Measurements from ENCODE around the gene TLR2. TPM values are rescaled to one million over a fixed set of nuclear protein-coding genes. Genes with fewer than 3 reads are reported as not detected.

The TLR2 gene, protein sequence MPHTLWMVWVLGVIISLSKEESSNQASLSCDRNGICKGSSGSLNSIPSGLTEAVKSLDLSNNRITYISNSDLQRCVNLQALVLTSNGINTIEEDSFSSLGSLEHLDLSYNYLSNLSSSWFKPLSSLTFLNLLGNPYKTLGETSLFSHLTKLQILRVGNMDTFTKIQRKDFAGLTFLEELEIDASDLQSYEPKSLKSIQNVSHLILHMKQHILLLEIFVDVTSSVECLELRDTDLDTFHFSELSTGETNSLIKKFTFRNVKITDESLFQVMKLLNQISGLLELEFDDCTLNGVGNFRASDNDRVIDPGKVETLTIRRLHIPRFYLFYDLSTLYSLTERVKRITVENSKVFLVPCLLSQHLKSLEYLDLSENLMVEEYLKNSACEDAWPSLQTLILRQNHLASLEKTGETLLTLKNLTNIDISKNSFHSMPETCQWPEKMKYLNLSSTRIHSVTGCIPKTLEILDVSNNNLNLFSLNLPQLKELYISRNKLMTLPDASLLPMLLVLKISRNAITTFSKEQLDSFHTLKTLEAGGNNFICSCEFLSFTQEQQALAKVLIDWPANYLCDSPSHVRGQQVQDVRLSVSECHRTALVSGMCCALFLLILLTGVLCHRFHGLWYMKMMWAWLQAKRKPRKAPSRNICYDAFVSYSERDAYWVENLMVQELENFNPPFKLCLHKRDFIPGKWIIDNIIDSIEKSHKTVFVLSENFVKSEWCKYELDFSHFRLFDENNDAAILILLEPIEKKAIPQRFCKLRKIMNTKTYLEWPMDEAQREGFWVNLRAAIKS
- total RNA-seq (2014; rRNA removed; shearing (Covaris generic)), result 1.2 and 2.1 TPM in 2 replicates
- 0.37 and 0.63 TPM in 2 replicates for polyA plus RNA-seq (2016; fragmentation: Nextera tagmentation; extraction: Ambion mirVana)
- long read RNA-seq, result 0 reads

DNA sequence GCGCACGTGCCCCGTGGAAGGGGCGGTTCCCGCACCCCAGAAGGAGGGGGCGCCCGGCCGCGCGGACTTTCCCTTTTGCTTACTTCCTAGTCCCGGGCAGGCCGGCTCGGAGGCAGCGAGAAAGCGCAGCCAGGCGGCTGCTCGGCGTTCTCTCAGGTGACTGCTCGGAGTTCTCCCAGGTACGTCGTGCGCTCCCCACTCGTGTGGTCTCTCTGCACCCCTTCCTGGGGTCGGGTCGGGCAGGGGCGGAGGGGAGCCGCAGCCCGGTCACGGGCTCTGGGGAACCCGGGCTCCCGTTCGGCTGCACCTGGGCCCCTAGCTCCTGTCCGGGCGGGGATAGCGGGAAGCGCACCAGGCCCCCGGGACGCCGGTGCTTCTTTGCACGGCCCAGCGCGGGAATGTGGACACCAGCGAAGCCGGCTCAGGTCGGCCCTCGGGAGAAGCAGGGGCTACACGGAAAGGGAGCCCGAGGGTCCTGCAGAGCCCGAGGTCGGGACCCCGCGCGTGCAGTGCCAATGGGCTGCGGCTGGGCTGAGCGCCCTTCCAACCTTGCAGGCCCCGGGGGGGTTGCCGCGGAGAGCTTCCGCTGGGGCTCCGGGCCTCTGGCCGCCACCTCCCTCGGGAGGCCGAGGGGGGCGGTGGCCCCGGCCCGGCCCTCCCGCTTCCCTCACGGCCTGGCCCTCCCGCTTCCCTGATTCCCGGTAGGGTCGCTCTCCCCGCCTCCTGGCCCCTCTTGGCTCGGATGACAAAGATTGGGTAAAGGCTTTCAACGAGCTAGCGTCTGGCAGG, at the start of gene TLR2:
Gene TLR2 (plus strand): TSS at position 99 of the 789 bp plus-strand sequence. CDS start 18,628 bp downstream, outside the sequence.
- H3K4me3 Mint-ChIP-seq, result peak within 1 kb of the TSS; percentile 78
- Histone ChIP-seq H2AFZ (peak within 1 kb of the TSS; percentile 98), H3F3A (replicated peaks; ENCODE audit: low read depth) (no peaks in the 10 kb centered on the region), H3K79me2 (replicated peaks; ENCODE audit: insufficient read depth) (no peaks in the 10 kb centered on the region), H3K27ac (ENCODE audit: low read depth) (no peak within 1 kb of the TSS), H3K27me3 (ENCODE audit: insufficient read depth) (peaks cover 55% of the 10 kb centered on the region), H3K4me1 (ENCODE audit: insufficient read depth) (peaks cover 4% of the 10 kb centered on the region), H3K36me3 (ENCODE audit: insufficient read depth) (no peaks in the 10 kb centered on the region), H3K9me2 (ENCODE audit: insufficient read depth) (no peaks in the 10 kb centered on the region), H4K20me1 (replicated peaks; ENCODE audit: insufficient read depth) (no peaks in the 10 kb centered on the region), H3K4me3 (peak within 1 kb of the TSS; percentile 79), H3K4me2 (peak within 1 kb of the TSS; percentile 78)
- peaks cover 20% of the 10 kb centered on the region for H3K36me3 Mint-ChIP-seq (ENCODE audit: low read depth)
- H3K27me3 Mint-ChIP-seq (ENCODE audit: insufficient read depth, low read depth, poor library complexity), result peaks cover 37% of the 10 kb centered on the region
- ATAC-seq (peak; percentile 87), DNase-seq (ENCODE audit: low spot score) (peak; percentile 80)
- no peak for TF ChIP-seq POLR2AphosphoS5 (IDR thresholded peaks at IDR 0.05; ENCODE audit: low read depth)
- TF ChIP-seq EZH2 (IDR thresholded peaks at IDR 0.05; ENCODE audit: low read depth, unreplicated experiment), result peak; percentile 55
- H3K4me1 Mint-ChIP-seq, result peaks cover 9% of the 10 kb centered on the region
- H3K27ac Mint-ChIP-seq, result no peak within 1 kb of the TSS
- peaks cover 43% of the 10 kb centered on the region for H3K9me3 Mint-ChIP-seq

DNA sequence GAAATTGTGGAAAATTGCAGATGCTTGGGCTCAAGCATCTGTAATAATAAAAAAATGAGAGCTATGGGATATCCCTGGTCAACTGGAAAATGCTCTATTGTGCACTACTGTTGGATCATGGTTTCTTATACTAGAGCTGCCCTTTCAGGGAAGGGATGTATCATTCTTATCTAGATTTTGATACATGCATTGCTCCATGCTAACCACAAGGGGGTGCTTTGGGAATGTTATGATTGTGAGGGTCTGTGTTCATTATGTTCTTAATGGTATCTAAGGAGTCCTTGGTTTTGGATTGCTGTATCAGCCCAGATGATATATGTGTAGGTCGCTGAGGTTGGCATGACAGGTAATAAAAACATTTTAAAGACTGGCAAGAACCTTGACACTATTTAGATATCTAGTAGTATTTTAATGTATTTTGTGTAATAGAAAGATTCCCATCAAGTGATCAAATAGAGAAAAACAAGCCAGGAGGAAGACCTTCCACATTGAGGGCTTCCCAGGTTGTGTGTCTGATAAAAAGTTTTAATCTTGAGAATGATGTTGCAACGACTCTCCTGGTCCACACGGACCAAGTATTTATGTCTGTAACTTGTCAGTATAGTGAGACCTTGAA, 49.2 kb upstream of the TLR2 start:
- ATAC-seq (peak; percentile 72), DNase-seq (ENCODE audit: low spot score) (peak; percentile 69)
- peaks cover 47% of the 10 kb centered on the region for H3K36me3 Mint-ChIP-seq (ENCODE audit: low read depth)

More for the DNA sequence above, 49.2 kb upstream of the TLR2 start:
- Mint-ChIP-seq H3K27me3 (ENCODE audit: insufficient read depth, low read depth, poor library complexity) (peaks cover 7% of the 10 kb centered on the region), H3K4me3 (no peak overlapping the region), H3K27ac (no peak overlapping the region), H3K9me3 (no peaks in the 10 kb centered on the region; the same call in 2 of the 3 replicates), H3K4me1 (peaks cover 2% of the 10 kb centered on the region)
- H3K4me2 ChIP-seq, result no peak overlapping the region
- H3K36me3 ChIP-seq (ENCODE audit: insufficient read depth), result peaks cover 20% of the 10 kb centered on the region; the same call in 1 of the 2 replicates
- H3K4me1 ChIP-seq (ENCODE audit: insufficient read depth), result no peaks in the 10 kb centered on the region
- H3K79me2 ChIP-seq (replicated peaks; ENCODE audit: insufficient read depth), result no peaks in the 10 kb centered on the region
- H3K27ac ChIP-seq (ENCODE audit: low read depth), result no peak overlapping the region
- no peaks in the 10 kb centered on the region for H3K27me3 ChIP-seq (ENCODE audit: insufficient read depth)
- 0 out of 2 replicates have a peak, but pooled peaks cover 2% of the 10 kb centered on the region for H3F3A ChIP-seq (replicated peaks; ENCODE audit: low read depth)
- H3K4me3 ChIP-seq, result no peak overlapping the region
- no peak for TF ChIP-seq EZH2 (IDR thresholded peaks at IDR 0.05; ENCODE audit: low read depth, unreplicated experiment)
- TF ChIP-seq, protein P1, sequence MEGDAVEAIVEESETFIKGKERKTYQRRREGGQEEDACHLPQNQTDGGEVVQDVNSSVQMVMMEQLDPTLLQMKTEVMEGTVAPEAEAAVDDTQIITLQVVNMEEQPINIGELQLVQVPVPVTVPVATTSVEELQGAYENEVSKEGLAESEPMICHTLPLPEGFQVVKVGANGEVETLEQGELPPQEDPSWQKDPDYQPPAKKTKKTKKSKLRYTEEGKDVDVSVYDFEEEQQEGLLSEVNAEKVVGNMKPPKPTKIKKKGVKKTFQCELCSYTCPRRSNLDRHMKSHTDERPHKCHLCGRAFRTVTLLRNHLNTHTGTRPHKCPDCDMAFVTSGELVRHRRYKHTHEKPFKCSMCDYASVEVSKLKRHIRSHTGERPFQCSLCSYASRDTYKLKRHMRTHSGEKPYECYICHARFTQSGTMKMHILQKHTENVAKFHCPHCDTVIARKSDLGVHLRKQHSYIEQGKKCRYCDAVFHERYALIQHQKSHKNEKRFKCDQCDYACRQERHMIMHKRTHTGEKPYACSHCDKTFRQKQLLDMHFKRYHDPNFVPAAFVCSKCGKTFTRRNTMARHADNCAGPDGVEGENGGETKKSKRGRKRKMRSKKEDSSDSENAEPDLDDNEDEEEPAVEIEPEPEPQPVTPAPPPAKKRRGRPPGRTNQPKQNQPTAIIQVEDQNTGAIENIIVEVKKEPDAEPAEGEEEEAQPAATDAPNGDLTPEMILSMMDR (conservative IDR thresholded peaks at IDR 0.05; ENCODE audit: low read depth in 2 of 2), result peak; percentile 79 to 83
- no peaks in the 10 kb centered on the region for H3K9me2 ChIP-seq (ENCODE audit: insufficient read depth)
- no peaks in the 10 kb centered on the region for H4K20me1 ChIP-seq (replicated peaks; ENCODE audit: insufficient read depth)
- H2AFZ ChIP-seq, result no peak overlapping the region

Data from GM23338 (cell line).